Neural cell (in vitro differentiated cells): Measurements from ENCODE around the gene CABLES2. TPM values are rescaled to one million over a fixed set of nuclear protein-coding genes. Genes with fewer than 3 reads are reported as not detected.
"Not testable (repeated sequence)": the region's sequence is repeated elsewhere in the genome, so short reads cannot be mapped to it uniquely, and the experiment has no call there.

ENCODE experiments used
- H2AFZ ChIP-seq: fragments of 200-600, 300-800 bp; sonication (generic), shearing (Covaris generic); 2 replicates; pipeline ENCODE4 v1.6.0; 2014; ENCODE audit warnings: low read depth, mild to moderate bottlenecking, antibody characterized with exemption, low read length, moderate library complexity
- H3F3A ChIP-seq: fragments of 200-600 bp; shearing (Covaris generic); 2 replicates; pipeline ENCODE4 v1.6.1; 2016; ENCODE audit warnings: mild to moderate bottlenecking, moderate library complexity, mixed read lengths, antibody characterized with exemption, low read length; ENCODE audit not compliant: insufficient read depth, poor library complexity, severe bottlenecking
- H3K27ac ChIP-seq: fragments of 200-600, 300-800 bp; sonication (generic), shearing (Covaris generic); 2 replicates; pipeline ENCODE4 v1.5.1; 2014; ENCODE audit warnings: mild to moderate bottlenecking, low read length, moderate library complexity
- H3K27me3 ChIP-seq: fragments of 300-800, 200-600 bp; sonication (generic), shearing (Covaris generic); 2 replicates; pipeline ENCODE4 v1.6.0; 2014; ENCODE audit warnings: mild to moderate bottlenecking, low read depth, low read length, moderate library complexity; ENCODE audit not compliant: insufficient read depth
- H3K36me3 ChIP-seq: fragments of 300-800, 200-600 bp; sonication (generic), shearing (Covaris generic); 2 replicates; pipeline ENCODE4 v1.5.1; 2014; ENCODE audit warnings: mild to moderate bottlenecking, antibody characterized with exemption, low read length, moderate library complexity; ENCODE audit not compliant: insufficient read depth
- H3K4me2 ChIP-seq: fragments of 300-800, 200-600 bp; sonication (generic), shearing (Covaris generic); 2 replicates; pipeline ENCODE4 v1.6.0; 2014; ENCODE audit warnings: mild to moderate bottlenecking, low read length
- H3K4me3 ChIP-seq: fragments of 300-800, 200-600 bp; sonication (generic), shearing (Covaris generic); 2 replicates; pipeline ENCODE4 v1.5.1; 2014; ENCODE audit warnings: mild to moderate bottlenecking, low read length, moderate library complexity
- H3K79me2 ChIP-seq: fragments of 200-600 bp; shearing (Covaris generic); replicated peaks from 2 replicates; pipeline ENCODE4 v1.6.0; 2014; ENCODE audit warnings: mild to moderate bottlenecking, low read length, moderate library complexity; ENCODE audit not compliant: insufficient read depth
- H3K9ac ChIP-seq: fragments of 300-800, 200-600 bp; sonication (generic), shearing (Covaris generic); 2 replicates; pipeline ENCODE4 v1.6.1; 2016; ENCODE audit warnings: mild to moderate bottlenecking, low read length, mixed read lengths
- H3K9me2 ChIP-seq: fragments of 200-600 bp; shearing (Covaris generic); 2 replicates; pipeline ENCODE4 v1.6.1; 2016; ENCODE audit warnings: mild to moderate bottlenecking, low read length, mixed read lengths; ENCODE audit not compliant: insufficient read depth
- H3K9me3 ChIP-seq: fragments of 200-600, 300-800 bp; sonication (generic), shearing (Covaris generic); 2 replicates; pipeline ENCODE4 v1.6.1; 2016; ENCODE audit warnings: mild to moderate bottlenecking, mixed run types, low read length, moderate library complexity, mixed read lengths
- H4K20me1 ChIP-seq: fragments of 200-600 bp; shearing (Covaris generic); 2 replicates; pipeline ENCODE4 v1.6.1; 2016; ENCODE audit warnings: mild to moderate bottlenecking, mixed run types; ENCODE audit not compliant: insufficient read depth
- CTCF ChIP-seq: fragments of 450-650 bp; IDR thresholded peaks from 2 replicates; pipeline ENCODE4 v1.5.1; 2014; ENCODE audit warnings: antibody characterized with exemption, mild to moderate bottlenecking, moderate library complexity; ENCODE audit not compliant: poor library complexity, severe bottlenecking
- EP300 ChIP-seq: fragments of 450-650 bp; conservative IDR thresholded peaks from 2 replicates; pipeline ENCODE4 v1.6.1; 2014; ENCODE audit warnings: antibody characterized with exemption, mild to moderate bottlenecking, moderate library complexity; ENCODE audit not compliant: poor library complexity, severe bottlenecking
- EZH2 ChIP-seq: fragments of 200-600, 300-800 bp; shearing (Covaris generic), sonication (generic); IDR thresholded peaks from 2 replicates; pipeline ENCODE4 v1.6.1; 2014; ENCODE audit warnings: antibody characterized with exemption, low read length, borderline replicate concordance, mild to moderate bottlenecking; ENCODE audit not compliant: insufficient read depth, poor library complexity, severe bottlenecking
- MXI1 ChIP-seq: fragments of 450-650 bp; conservative IDR thresholded peaks from 2 replicates; pipeline ENCODE4 v1.6.1; 2014; ENCODE audit warnings: antibody characterized with exemption, mild to moderate bottlenecking; ENCODE audit not compliant: poor library complexity, severe bottlenecking
- POLR2AphosphoS5 ChIP-seq: IDR thresholded peaks from 2 replicates; pipeline ENCODE4 v1.6.1; 2012
- RAD21 ChIP-seq: fragments of 450-650 bp; conservative IDR thresholded peaks from 2 replicates; pipeline ENCODE4 v1.6.1; 2014; ENCODE audit warnings: antibody characterized with exemption, mild to moderate bottlenecking, moderate library complexity
- REST ChIP-seq: IDR thresholded peaks from 2 replicates; pipeline ENCODE4 v1.6.1; 2012; ENCODE audit warnings: borderline replicate concordance
- SMC3 ChIP-seq: fragments of 450-650 bp; conservative IDR thresholded peaks from 2 replicates; pipeline ENCODE4 v1.6.1; 2014; ENCODE audit warnings: antibody characterized with exemption, mild to moderate bottlenecking, moderate library complexity; ENCODE audit not compliant: poor library complexity
- TAF1 ChIP-seq: IDR thresholded peaks from 2 replicates; pipeline ENCODE4 v1.6.1; 2012; ENCODE audit warnings: low read depth
- polyA plus RNA-seq: library from polyadenylated mRNA; depleted of rRNA; stranded (reverse); fragments of >200 nt; gene quantifications from 2 replicates; pipeline ENCODE4 v1.2.3, GENCODE V29; 2014

Gene CABLES2
- polyA plus RNA-seq, 1 donor from 2014 or later = 8.3 TPM

- Histone ChIP-seq H3K36me3 (no peaks in the 10 kb centered on the region), H3K4me3 (no peak overlapping the region), H3K9me2 (no peaks in the 10 kb centered on the region), H3K4me2 (no peak overlapping the region), H3K9ac (no peak overlapping the region), H3K27me3 (no peaks in the 10 kb centered on the region), H2AFZ (no peak overlapping the region), H3K79me2 (no peaks in the 10 kb centered on the region), H4K20me1 (no peaks in the 10 kb centered on the region), H3K9me3 (no peaks in the 10 kb centered on the region), H3F3A (no peaks in the 10 kb centered on the region), H3K27ac (no peak overlapping the region)
- TF ChIP-seq CTCF = no peak
- no peak for TF ChIP-seq TAF1
- no peak for TF ChIP-seq EZH2
- no peak for TF ChIP-seq REST
- TF ChIP-seq POLR2AphosphoS5 = no peak
- no peak for TF ChIP-seq EP300
- TF ChIP-seq SMC3 = no peak
- no peak for TF ChIP-seq RAD21
- no peak for TF ChIP-seq MXI1
Observed at GRCh38 chr20:62426699-62427131, 19.6 kb upstream of the CABLES2 start.

GRCh38 chr20:62426059-62426348 lies 18.9 kb upstream of the CABLES2 start:
- not testable (repeated sequence) for H3K4me2 ChIP-seq, H3K9ac ChIP-seq, H3K27me3 ChIP-seq, H3F3A ChIP-seq, H3K79me2 ChIP-seq, H3K36me3 ChIP-seq, H3K9me3 ChIP-seq, H3K9me2 ChIP-seq, H2AFZ ChIP-seq, H3K27ac ChIP-seq, H3K4me3 ChIP-seq, H4K20me1 ChIP-seq
